ENCODE results near the gene PLEKHG4B. TPM values are rescaled to one million over a fixed set of nuclear protein-coding genes. Genes with fewer than 3 reads are reported as not detected.

The PLEKHG4B gene
- total RNA-seq, 1 experiment from 2014 or later, result 0.02 TPM

DNA sequence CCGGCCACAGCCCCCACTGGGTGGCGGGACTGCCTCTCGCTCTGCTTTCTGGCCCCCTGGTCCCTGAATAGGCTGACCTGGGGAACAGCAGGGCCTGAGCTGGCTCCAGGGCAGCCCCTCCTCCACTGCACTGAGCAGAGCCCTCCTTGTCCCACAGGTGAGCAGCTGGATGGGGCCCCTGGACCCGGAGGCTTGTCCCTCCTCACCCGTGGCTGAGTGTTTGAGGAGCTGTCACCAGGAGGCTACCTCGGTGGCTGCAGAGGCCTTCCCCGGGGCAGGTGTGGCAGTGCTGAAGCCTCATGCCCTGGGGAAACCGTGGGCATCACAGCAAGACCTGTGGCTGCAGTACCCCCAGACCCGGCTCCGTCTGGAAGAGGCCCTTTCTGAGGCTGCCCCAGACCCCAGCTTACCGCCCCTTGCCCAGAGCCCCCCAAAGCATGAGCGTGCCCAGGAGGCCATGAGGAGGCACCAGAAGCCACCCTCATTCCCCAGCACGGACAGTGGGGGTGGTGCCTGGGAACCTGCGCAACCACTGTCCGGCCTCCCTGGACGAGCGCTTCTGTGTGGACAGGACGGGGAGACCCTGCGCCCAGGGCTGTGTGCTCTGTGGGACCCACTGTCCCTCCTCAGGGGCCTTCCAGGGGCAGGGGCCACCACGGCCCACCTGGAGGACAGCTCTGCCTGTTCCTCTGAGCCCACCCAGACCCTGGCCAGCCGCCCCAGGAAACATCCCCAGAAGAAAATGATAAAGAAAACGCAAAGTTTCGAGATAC, 70.8 kb downstream of the PLEKHG4B start:
- no peak overlapping the region for H2AFZ ChIP-seq (ENCODE audit: low read depth, low read length, poor library complexity, severe bottlenecking)
- no peaks in the 10 kb centered on the region for H3K27me3 ChIP-seq (ENCODE audit: insufficient read depth, low read length)
- DNase-seq (ENCODE audit: low read depth, low spot score), result no peak
- H3K4me3 ChIP-seq (replicated peaks in 1 of 2; ENCODE audit: low read depth in 1 of 2, low read length in 2 of 2), result no peak overlapping the region
- RAD21 ChIA-PET (ENCODE audit: low non-redundant PET in 1 of 2, low total read pairs in 2 of 2, uncharacterized antibody in 2 of 2, unreplicated experiment in 2 of 2), result no interaction called here
- CTCF ChIA-PET, result no interaction called here
- H3K9me3 ChIP-seq (ENCODE audit: control insufficient read depth in 1 of 2, insufficient read depth in 1 of 2, low read depth in 1 of 2, low read length in 2 of 2), result no peaks in the 10 kb centered on the region
- no peaks in the 10 kb centered on the region for H3K36me3 ChIP-seq (ENCODE audit: control insufficient read depth in 1 of 2, insufficient read depth in 2 of 2, low read length in 2 of 2)
- no peaks in the 10 kb centered on the region for H3K9me2 ChIP-seq (ENCODE audit: insufficient read depth)
- no peak overlapping the region for H3K9ac ChIP-seq (ENCODE audit: low read length)
- intact Hi-C loops (cut with micrococcal nuclease), result no loop called here
- BruUV-seq (replicated peaks), result no TSS peak
- H3K27ac ChIP-seq (ENCODE audit: low read depth, low read length), result no peak overlapping the region
- H4K20me1 ChIP-seq (ENCODE audit: insufficient read depth), result no peaks in the 10 kb centered on the region
- no peak for ATAC-seq
- no peaks in the 10 kb centered on the region for H3K4me1 ChIP-seq (ENCODE audit: control insufficient read depth in 1 of 2, insufficient read depth in 2 of 2, low read length in 2 of 2)
- H3K79me2 ChIP-seq (ENCODE audit: insufficient read depth, low read length), result no peaks in the 10 kb centered on the region
- POLR2A ChIA-PET, result no interaction called here
- TF ChIP-seq, protein P1, sequence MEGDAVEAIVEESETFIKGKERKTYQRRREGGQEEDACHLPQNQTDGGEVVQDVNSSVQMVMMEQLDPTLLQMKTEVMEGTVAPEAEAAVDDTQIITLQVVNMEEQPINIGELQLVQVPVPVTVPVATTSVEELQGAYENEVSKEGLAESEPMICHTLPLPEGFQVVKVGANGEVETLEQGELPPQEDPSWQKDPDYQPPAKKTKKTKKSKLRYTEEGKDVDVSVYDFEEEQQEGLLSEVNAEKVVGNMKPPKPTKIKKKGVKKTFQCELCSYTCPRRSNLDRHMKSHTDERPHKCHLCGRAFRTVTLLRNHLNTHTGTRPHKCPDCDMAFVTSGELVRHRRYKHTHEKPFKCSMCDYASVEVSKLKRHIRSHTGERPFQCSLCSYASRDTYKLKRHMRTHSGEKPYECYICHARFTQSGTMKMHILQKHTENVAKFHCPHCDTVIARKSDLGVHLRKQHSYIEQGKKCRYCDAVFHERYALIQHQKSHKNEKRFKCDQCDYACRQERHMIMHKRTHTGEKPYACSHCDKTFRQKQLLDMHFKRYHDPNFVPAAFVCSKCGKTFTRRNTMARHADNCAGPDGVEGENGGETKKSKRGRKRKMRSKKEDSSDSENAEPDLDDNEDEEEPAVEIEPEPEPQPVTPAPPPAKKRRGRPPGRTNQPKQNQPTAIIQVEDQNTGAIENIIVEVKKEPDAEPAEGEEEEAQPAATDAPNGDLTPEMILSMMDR (IDR thresholded peaks at IDR 0.05 in 2 of 3, conservative IDR thresholded peaks at IDR 0.05 in 1 of 3; ENCODE audit: borderline replicate concordance in 1 of 3, insufficient read depth in 1 of 3, low read depth in 2 of 3, low read length in 2 of 3), result no peak
- TF ChIP-seq JUND (IDR thresholded peaks at IDR 0.05), result no peak
- no peak for TF ChIP-seq MAX (IDR thresholded peaks at IDR 0.05)
- TF ChIP-seq CBX3 (IDR thresholded peaks at IDR 0.05; ENCODE audit: low read depth), result no peak
- H3K4me2 ChIP-seq (ENCODE audit: low read length), result no peak overlapping the region

GRCh38 chr5:163338-163620, 71.3 kb downstream of the PLEKHG4B start:
- Histone ChIP-seq H2AFZ (ENCODE audit: low read depth, low read length, poor library complexity, severe bottlenecking) (no peak overlapping the region), H3K9ac (ENCODE audit: low read length) (no peak overlapping the region), H3K79me2 (ENCODE audit: insufficient read depth, low read length) (no peaks in the 10 kb centered on the region), H3K36me3 (ENCODE audit: control insufficient read depth in 1 of 2, insufficient read depth in 2 of 2, low read length in 2 of 2) (no peaks in the 10 kb centered on the region), H3K9me2 (ENCODE audit: insufficient read depth) (no peaks in the 10 kb centered on the region), H3K4me3 (replicated peaks in 1 of 2; ENCODE audit: low read depth in 1 of 2, low read length in 2 of 2) (no peak overlapping the region), H3K27ac (ENCODE audit: low read depth, low read length) (no peak overlapping the region), H4K20me1 (ENCODE audit: insufficient read depth) (no peaks in the 10 kb centered on the region), H3K4me1 (ENCODE audit: control insufficient read depth in 1 of 2, insufficient read depth in 2 of 2, low read length in 2 of 2) (peaks cover 0 to 3% of the 10 kb centered on the region in 2 experiments; a peak in 2 of 4 replicates), H3K9me3 (ENCODE audit: control insufficient read depth in 1 of 2, insufficient read depth in 1 of 2, low read depth in 1 of 2, low read length in 2 of 2) (no peaks in the 10 kb centered on the region), H3K4me2 (ENCODE audit: low read length) (no peak overlapping the region), H3K27me3 (ENCODE audit: insufficient read depth, low read length) (no peaks in the 10 kb centered on the region)
- no peak for DNase-seq (ENCODE audit: low read depth, low spot score)
- RAD21 ChIA-PET (ENCODE audit: low non-redundant PET in 1 of 2, low total read pairs in 2 of 2, uncharacterized antibody in 2 of 2, unreplicated experiment in 2 of 2), result no interaction called here
- no TSS peak for BruUV-seq (replicated peaks)
- intact Hi-C loops (cut with micrococcal nuclease), result no loop called here
- CTCF ChIA-PET, result no interaction called here
- POLR2A ChIA-PET, result no interaction called here
- ATAC-seq, result no peak
- TF ChIP-seq EZH2 (IDR thresholded peaks at IDR 0.05) (no peak), YY1 (IDR thresholded peaks at IDR 0.05; ENCODE audit: extremely low read depth, insufficient replicate concordance, low read depth, low read length) (no peak), ZFX (IDR thresholded peaks at IDR 0.05) (no peak), SP1 (IDR thresholded peaks at IDR 0.05; ENCODE audit: low read depth) (no peak), MAX (IDR thresholded peaks at IDR 0.05) (no peak), SRF (IDR thresholded peaks at IDR 0.05; ENCODE audit: low read depth) (no peak), CBX3 (IDR thresholded peaks at IDR 0.05; ENCODE audit: low read depth) (no peak), POLR2AphosphoS5 (IDR thresholded peaks at IDR 0.05; ENCODE audit: low read depth, low read length) (no peak), ELF1 (IDR thresholded peaks at IDR 0.05; ENCODE audit: borderline replicate concordance, low read depth) (no peak), FOSL1 (IDR thresholded peaks at IDR 0.05; ENCODE audit: low read depth) (no peak), JUND (IDR thresholded peaks at IDR 0.05) (no peak), ZNF274 (IDR thresholded peaks at IDR 0.05; ENCODE audit: low read depth, low read length) (no peak), POLR2A (IDR thresholded peaks at IDR 0.05; ENCODE audit: borderline replicate concordance, extremely low read depth, insufficient read depth, insufficient read length) (no peak), CEBPB (IDR thresholded peaks at IDR 0.05; ENCODE audit: low read depth) (no peak)
- TF ChIP-seq, protein P2, sequence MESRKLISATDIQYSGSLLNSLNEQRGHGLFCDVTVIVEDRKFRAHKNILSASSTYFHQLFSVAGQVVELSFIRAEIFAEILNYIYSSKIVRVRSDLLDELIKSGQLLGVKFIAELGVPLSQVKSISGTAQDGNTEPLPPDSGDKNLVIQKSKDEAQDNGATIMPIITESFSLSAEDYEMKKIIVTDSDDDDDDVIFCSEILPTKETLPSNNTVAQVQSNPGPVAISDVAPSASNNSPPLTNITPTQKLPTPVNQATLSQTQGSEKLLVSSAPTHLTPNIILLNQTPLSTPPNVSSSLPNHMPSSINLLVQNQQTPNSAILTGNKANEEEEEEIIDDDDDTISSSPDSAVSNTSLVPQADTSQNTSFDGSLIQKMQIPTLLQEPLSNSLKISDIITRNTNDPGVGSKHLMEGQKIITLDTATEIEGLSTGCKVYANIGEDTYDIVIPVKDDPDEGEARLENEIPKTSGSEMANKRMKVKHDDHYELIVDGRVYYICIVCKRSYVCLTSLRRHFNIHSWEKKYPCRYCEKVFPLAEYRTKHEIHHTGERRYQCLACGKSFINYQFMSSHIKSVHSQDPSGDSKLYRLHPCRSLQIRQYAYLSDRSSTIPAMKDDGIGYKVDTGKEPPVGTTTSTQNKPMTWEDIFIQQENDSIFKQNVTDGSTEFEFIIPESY (IDR thresholded peaks at IDR 0.05; ENCODE audit: extremely low read depth, insufficient replicate concordance, low read length), result no peak
- TF ChIP-seq, protein P3, sequence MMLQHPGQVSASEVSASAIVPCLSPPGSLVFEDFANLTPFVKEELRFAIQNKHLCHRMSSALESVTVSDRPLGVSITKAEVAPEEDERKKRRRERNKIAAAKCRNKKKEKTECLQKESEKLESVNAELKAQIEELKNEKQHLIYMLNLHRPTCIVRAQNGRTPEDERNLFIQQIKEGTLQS (IDR thresholded peaks at IDR 0.05), result no peak

Measured in HCT116 (cell line).